GM12891 (cell line): ENCODE results near the gene PCDHA9.
"Not testable (repeated sequence)": the region's sequence is repeated elsewhere in the genome, so short reads cannot be mapped to it uniquely, and the experiment has no call there.

Experiments
- DNase-seq: peaks from one replicate; pipeline ENCODE4 v3.0.0; 2011; ENCODE audit warnings: low spot score; ENCODE audit not compliant: insufficient read length
- FAIRE-seq: peaks from 2 replicates; lab custom pipeline; 2011; peaks lifted over from hg19 to GRCh38; lab: Jason Lieb, UNC
- PAX5 ChIP-seq: IDR thresholded peaks from 2 replicates; pipeline ENCODE4 v1.6.1; 2011; ENCODE audit warnings: low read length, moderate library complexity, mild to moderate bottlenecking; ENCODE audit not compliant: insufficient read depth, severe bottlenecking
- POLR2A ChIP-seq: IDR thresholded peaks from 2 replicates; pipeline ENCODE4 v1.6.1; 2011; ENCODE audit warnings: low read depth, low read length, control low read depth
- POLR2AphosphoS5 ChIP-seq: IDR thresholded peaks from 2 replicates; pipeline ENCODE4 v1.6.1; 2011; ENCODE audit warnings: low read depth, low read length, control low read depth
- POU2F2 ChIP-seq: IDR thresholded peaks from 2 replicates; pipeline ENCODE4 v1.6.1; 2011; ENCODE audit warnings: low read depth, mild to moderate bottlenecking, control low read depth, low read length, moderate library complexity
- SPI1 ChIP-seq: IDR thresholded peaks from 2 replicates; pipeline ENCODE4 v1.6.1; 2011; ENCODE audit warnings: low read depth, low read length, control low read depth
- TAF1 ChIP-seq: IDR thresholded peaks from 2 replicates; pipeline ENCODE4 v1.6.1; 2011; ENCODE audit warnings: low read depth, low read length, control low read depth

The PCDHA9 gene

GRCh38 chr5:140868721-140869554 lies 20.8 kb downstream of the PCDHA9 start, which contains the start of gene PCDHA11:
TSS of gene PCDHA11 (plus strand) at chr5:140868957. CDS start at chr5:140869104, 147 bp downstream.
- DNase-seq (no peak), FAIRE-seq (no peak)
- TF ChIP-seq POU2F2 (no peak), POLR2A (no peak), PAX5 (no peak), TAF1 (no peak), SPI1 (no peak), POLR2AphosphoS5 (no peak)

- DNase-seq (no peak), FAIRE-seq (no peak)
- TF ChIP-seq SPI1 (no peak), POLR2AphosphoS5 (no peak), POLR2A (no peak), TAF1 (no peak), POU2F2 (no peak), PAX5 (no peak)
Measured at GRCh38 chr5:140869555-140869886, 21.3 kb downstream of the PCDHA9 start.

GRCh38 chr5:140870221-140871201 lies 22.3 kb downstream of the PCDHA9 start:
- FAIRE-seq (no peak), DNase-seq (no peak)
- TF ChIP-seq POLR2AphosphoS5 (no peak), SPI1 (no peak), POU2F2 (no peak), PAX5 (no peak), POLR2A (no peak), TAF1 (no peak)

- TF ChIP-seq POLR2AphosphoS5 (no peak), TAF1 (no peak), SPI1 (no peak), PAX5 (no peak), POLR2A (no peak), POU2F2 (no peak)
- DNase-seq (no peak), FAIRE-seq (no peak)
Measured at GRCh38 chr5:140875085-140876065, 27.2 kb downstream of the PCDHA9 start, which contains the start of gene PCDHA12. TSS of gene PCDHA12 (plus strand) at chr5:140875308. CDS start at chr5:140875473, 165 bp downstream.

GRCh38 chr5:140876541-140877261 lies 28.5 kb downstream of the PCDHA9 start:
- not testable (repeated sequence) for DNase-seq, FAIRE-seq

- no peak for FAIRE-seq
- TF ChIP-seq POLR2A, result no peak
- no peak for TF ChIP-seq PAX5
- no peak for TF ChIP-seq TAF1
- TF ChIP-seq SPI1, result no peak
- TF ChIP-seq POU2F2, result no peak
- TF ChIP-seq POLR2AphosphoS5, result no peak
- no peak for DNase-seq
Measured at GRCh38 chr5:140877262-140877581, 29.0 kb downstream of the PCDHA9 start.

GRCh38 chr5:140881889-140882590 lies 33.9 kb downstream of the PCDHA9 start, which contains the start of gene PCDHA13:
TSS of gene PCDHA13 (plus strand) at chr5:140882124. CDS start at chr5:140882269, 145 bp downstream.
- TF ChIP-seq SPI1 (no peak), POLR2A (no peak), PAX5 (no peak), POLR2AphosphoS5 (no peak), TAF1 (no peak), POU2F2 (no peak)
- DNase-seq (no peak), FAIRE-seq (no peak)

GRCh38 chr5:140882591-140882899 lies 34.4 kb downstream of the PCDHA9 start:
- FAIRE-seq (no peak), DNase-seq (no peak)
- TF ChIP-seq TAF1 (no peak), SPI1 (no peak), POU2F2 (no peak), POLR2AphosphoS5 (no peak), PAX5 (no peak), POLR2A (no peak)
